Measurements from ENCODE around the gene TPGS1. TPM values are rescaled to one million over a fixed set of nuclear protein-coding genes. Genes with fewer than 3 reads are reported as not detected.
A peak's percentile ranks its signal among the peaks of the same experiment; 100 is the strongest.

TPGS1 gene
- total and polyA plus RNA-seq, 10 donors = 9.8 to 24.4 (median 19.5) TPM

DNA sequence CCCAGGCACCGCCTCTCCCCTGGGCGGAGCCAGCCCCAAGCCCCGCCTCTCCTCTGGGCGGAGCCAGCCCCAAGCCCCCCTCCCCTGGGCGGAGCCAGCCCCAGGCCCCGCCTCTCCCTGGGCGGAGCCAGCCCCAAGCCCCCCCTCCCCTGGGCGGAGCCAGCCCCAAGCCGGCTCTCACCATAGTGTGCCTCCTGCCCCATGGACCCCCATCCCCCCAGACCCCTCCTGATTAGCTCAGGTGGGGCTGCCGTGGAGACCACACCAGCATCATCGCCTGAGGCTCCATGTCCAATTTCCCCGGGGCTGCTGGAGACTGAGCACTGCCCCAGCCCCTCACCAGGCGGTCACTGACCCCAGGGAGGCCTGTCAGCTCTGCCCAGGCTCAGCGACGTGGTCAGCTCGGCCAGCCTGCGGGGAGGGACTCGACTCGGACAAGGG is 15.2 kb upstream of the TPGS1 start:
- H3K9me3 ChIP-seq = no peaks in the 10 kb centered on the region
- no peak overlapping the region for H3K27ac ChIP-seq
- 66 to 79% (median 71%) methylated on average over 9 to 19 of the region's 19 CpGs for WGBS, 5 donors
- intact Hi-C loops (cut with DNase I; ENCODE audit: low total_unique reads) = no loop called here
- H3K4me1 ChIP-seq = peaks cover 11 to 63% (median 34%) of the 10 kb centered on the region in 6 donors
- H3K27me3 ChIP-seq (replicated peaks in 1 of 7) = peaks cover 2 to 28% (median 10%) of the 10 kb centered on the region in 7 donors
- DNase-seq = peak; percentile 80
- H3K36me3 ChIP-seq = no peaks in the 10 kb centered on the region
- TF ChIP-seq CTCF (IDR thresholded peaks at IDR 0.05 in 8 of 11, conservative IDR thresholded peaks at IDR 0.05 in 3 of 11) (no peak), POLR2AphosphoS5 (IDR thresholded peaks at IDR 0.05) (no peak), POLR2A (IDR thresholded peaks at IDR 0.05) (no peak)
- no peak overlapping the region for H3K4me3 ChIP-seq

DNA sequence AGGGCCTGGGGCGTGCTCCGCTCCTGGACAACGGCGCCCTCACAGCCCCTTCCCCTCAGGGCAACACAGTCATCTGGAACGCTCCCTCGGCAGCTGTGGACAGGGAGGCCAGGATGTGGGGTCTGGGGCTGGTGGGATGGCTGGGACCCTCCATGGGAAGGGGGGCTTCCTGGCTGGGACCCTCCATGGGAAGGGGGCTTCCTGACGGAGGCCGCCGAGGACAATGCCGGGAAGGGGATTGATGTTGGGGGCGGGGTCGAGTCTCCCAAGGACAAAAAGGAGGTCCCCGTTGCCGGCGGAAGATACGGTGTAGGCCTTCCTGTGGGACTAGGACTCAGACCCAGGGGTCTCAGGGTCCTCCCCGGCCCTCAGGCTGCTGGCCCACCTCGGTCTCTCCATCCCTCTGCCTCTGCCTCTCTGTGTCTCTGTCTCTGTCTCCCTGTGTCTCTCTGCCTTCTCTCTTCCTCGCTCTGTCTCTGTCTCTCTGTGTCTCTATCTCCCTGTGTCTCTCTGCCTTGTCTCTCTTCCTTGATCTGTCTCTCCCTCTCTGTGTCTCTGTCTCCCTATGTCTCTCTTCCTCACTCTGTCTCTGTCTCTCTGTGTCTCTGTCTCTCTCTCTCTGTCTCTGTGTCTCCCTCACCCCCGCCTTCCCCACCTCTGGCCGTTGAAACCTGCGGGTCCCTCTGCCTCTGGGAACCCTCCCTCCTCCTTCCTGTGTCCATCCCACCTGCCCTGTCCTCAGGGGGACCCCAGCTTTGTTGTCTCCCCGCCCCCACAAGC is 13.7 kb upstream of the TPGS1 start:
- intact Hi-C loops (cut with DNase I; ENCODE audit: low total_unique reads) = no loop called here

DNA sequence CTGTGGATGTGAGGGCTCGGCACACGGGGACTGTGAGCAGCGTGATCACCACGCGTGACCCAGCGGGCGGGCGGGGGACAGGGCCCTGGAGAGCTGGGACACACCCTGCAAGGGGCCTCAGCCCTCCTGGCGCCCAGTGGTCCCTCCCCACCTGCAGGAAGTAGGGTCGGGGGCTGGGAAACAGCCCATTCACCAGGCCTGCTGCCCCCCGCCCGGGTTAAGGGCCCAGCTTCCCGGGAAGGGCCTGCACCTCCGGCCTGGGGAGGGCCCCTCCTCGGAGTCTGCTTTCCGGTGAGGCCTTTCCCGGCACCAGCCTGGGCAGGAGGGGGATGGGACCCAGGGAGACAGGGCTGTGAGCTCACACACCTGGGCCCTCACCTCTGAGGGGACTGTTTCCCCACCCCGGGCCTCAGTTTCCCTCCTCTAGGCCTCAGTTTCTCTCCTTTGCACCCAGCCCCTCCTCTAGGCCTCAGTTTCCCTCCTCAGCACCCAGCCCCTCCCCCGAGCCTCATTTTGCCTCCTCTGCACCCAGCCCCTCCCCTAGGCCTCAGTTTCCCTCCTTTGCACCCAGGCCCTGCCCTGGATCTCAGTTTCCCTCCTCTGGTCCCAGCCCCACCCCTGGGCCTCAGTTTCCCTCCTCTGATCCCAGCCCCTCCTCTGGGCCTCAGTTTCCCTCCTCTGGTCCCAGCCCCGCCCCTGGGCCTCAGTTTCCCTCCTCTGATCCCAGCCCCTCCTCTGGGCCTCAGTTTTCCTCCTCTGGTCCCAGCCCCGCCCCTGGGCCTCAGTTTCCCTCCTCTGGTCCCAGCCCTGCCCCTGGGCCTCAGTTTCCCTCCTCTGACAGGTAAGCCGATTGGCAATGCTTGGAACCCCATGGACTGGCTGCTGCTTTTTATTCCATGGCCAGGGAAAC is 12.9 kb upstream of the TPGS1 start:
- Histone ChIP-seq H3K9me3 (no peaks in the 10 kb centered on the region), H3K4me3 (no peak overlapping the region), H3K4me1 (peaks cover 11 to 69% (median 38%) of the 10 kb centered on the region in 6 donors), H3K27me3 (replicated peaks in 1 of 7) (peaks cover 8 to 51% (median 26%) of the 10 kb centered on the region in 7 donors), H3K27ac (peak overlapping the region in 6 of 8 donors; percentile 20 to 61 (median 33)), H3K36me3 (no peaks in the 10 kb centered on the region)
- intact Hi-C loops (cut with DNase I; ENCODE audit: low total_unique reads) = no loop called here
- TF ChIP-seq POLR2A (IDR thresholded peaks at IDR 0.05) (no peak), POLR2AphosphoS5 (IDR thresholded peaks at IDR 0.05) (peak; percentile 62 to 84 (median 77))
- peak; percentile 79 for DNase-seq
- 32 to 55% (median 41%) methylated on average over 19 to 22 of the region's 22 CpGs for WGBS, 5 donors

More for the DNA sequence above, 13.7 kb upstream of the TPGS1 start:
- Histone ChIP-seq H3K4me1 (peaks cover 11 to 69% (median 39%) of the 10 kb centered on the region in 6 donors), H3K27ac (peak overlapping the region in 4 of 8 donors; percentile 24 to 61 (median 47)), H3K27me3 (replicated peaks in 1 of 7) (peaks cover 8 to 43% (median 23%) of the 10 kb centered on the region in 7 donors), H3K36me3 (no peaks in the 10 kb centered on the region), H3K9me3 (no peaks in the 10 kb centered on the region), H3K4me3 (no peak overlapping the region)
- DNase-seq = no peak
- WGBS, 5 donors = 44 to 55% (median 53%) methylated on average over 21 to 23 of the region's 23 CpGs
- TF ChIP-seq POLR2A (IDR thresholded peaks at IDR 0.05) (no peak), POLR2AphosphoS5 (IDR thresholded peaks at IDR 0.05) (peak in 1 of 3 donors; percentile 7)

- Histone ChIP-seq H3K9me3 (no peaks in the 10 kb centered on the region), H3K27me3 (replicated peaks in 1 of 7) (peaks cover 8 to 57% (median 26%) of the 10 kb centered on the region in 7 donors), H3K4me1 (peaks cover 5 to 62% (median 32%) of the 10 kb centered on the region in 6 donors), H3K4me3 (no peak overlapping the region), H3K27ac (peak overlapping the region in 4 of 8 donors; percentile 24 to 52 (median 46)), H3K36me3 (no peaks in the 10 kb centered on the region)
- TF ChIP-seq POLR2A (IDR thresholded peaks at IDR 0.05) = no peak
- no peak for TF ChIP-seq POLR2AphosphoS5 (IDR thresholded peaks at IDR 0.05)
- no peak for TF ChIP-seq CTCF (IDR thresholded peaks at IDR 0.05 in 8 of 11, conservative IDR thresholded peaks at IDR 0.05 in 3 of 11)
- no peak for DNase-seq
- intact Hi-C loops (cut with DNase I; ENCODE audit: low total_unique reads) = no loop called here
- 54 to 65% (median 61%) methylated on average over 8 to 10 of the region's 10 CpGs for WGBS, 5 donors
Measured at GRCh38 chr19:495081-495401, 12.3 kb upstream of the TPGS1 start.
